SK-N-MC (cell line): ENCODE results near the gene PEX5L.

ENCODE experiments used
- DNase-seq: peaks from one replicate; pipeline ENCODE4 v3.0.0-alpha.2; 2011; ENCODE audit warnings: low read depth, low spot score
- H3K27ac ChIP-seq: fragments of 200-600 bp; sonication (generic); 2 replicates; pipeline ENCODE4 v1.5.1; 2016; ENCODE audit warnings: mixed run types
- H3K36me3 ChIP-seq: fragments of 200-600 bp; sonication (generic); 2 replicates; pipeline ENCODE4 v1.6.1; 2017; ENCODE audit warnings: antibody characterized with exemption, low read length, mixed read lengths; ENCODE audit not compliant: insufficient read depth
- H3K4me3 ChIP-seq: fragments of 200-600 bp; sonication (generic); 2 replicates; pipeline ENCODE4 v1.5.1; 2016
- H3K9ac ChIP-seq: fragments of 200-600 bp; sonication (generic); 2 replicates; pipeline ENCODE4 v1.8.0; 2017; ENCODE audit warnings: mixed run types, mixed read lengths; ENCODE audit not compliant: insufficient read length
- H3K9me3 ChIP-seq: fragments of 200-600 bp; sonication (generic); 2 replicates; pipeline ENCODE4 v1.6.1; 2017; ENCODE audit warnings: low read depth, mild to moderate bottlenecking, antibody characterized with exemption, low read length, moderate library complexity, mixed read lengths
- EZH2 ChIP-seq: fragments of 200-600 bp; sonication (generic); IDR thresholded peaks from one replicate; pipeline ENCODE4 v1.6.1; 2017; ENCODE audit warnings: antibody characterized with exemption
- FOXP2 ChIP-seq: optimal IDR thresholded peaks from 2 replicates; pipeline ENCODE3; 2011; ENCODE audit warnings: mild to moderate bottlenecking, moderate library complexity; ENCODE audit not compliant: insufficient read depth; ENCODE audit errors: extremely low read length, control extremely low read depth
- POLR2AphosphoS5 ChIP-seq: IDR thresholded peaks from 2 replicates; pipeline ENCODE4 v1.6.1; 2012; ENCODE audit warnings: mild to moderate bottlenecking, low read depth, low read length, borderline replicate concordance

PEX5L gene

DNA sequence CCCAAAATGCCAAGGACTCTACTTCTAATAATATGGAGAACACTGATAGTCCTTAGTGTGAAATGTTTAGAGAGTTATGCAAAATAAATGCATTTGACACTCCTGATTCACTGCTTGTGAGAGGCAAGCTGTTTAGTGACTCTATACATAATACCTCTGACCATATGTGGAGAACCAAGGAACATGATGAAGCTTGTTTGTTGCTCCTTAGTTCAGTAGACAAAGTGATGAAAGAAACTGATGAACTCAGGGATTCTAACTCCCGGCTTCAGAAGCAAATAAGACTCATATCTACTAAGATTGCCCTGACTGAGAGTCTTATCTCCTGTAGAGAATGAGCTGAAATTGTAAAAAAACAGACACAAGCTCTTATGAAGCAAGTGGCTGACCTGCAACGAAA is 41.3 kb downstream of the PEX5L start:
- Histone ChIP-seq H3K27ac (no peak overlapping the region), H3K4me3 (no peak overlapping the region), H3K9me3 (no peaks in the 10 kb centered on the region), H3K9ac (no peak overlapping the region), H3K36me3 (no peaks in the 10 kb centered on the region)
- DNase-seq, result no peak
- no peak for TF ChIP-seq FOXP2
- TF ChIP-seq EZH2, result no peak
- no peak for TF ChIP-seq POLR2AphosphoS5

DNA sequence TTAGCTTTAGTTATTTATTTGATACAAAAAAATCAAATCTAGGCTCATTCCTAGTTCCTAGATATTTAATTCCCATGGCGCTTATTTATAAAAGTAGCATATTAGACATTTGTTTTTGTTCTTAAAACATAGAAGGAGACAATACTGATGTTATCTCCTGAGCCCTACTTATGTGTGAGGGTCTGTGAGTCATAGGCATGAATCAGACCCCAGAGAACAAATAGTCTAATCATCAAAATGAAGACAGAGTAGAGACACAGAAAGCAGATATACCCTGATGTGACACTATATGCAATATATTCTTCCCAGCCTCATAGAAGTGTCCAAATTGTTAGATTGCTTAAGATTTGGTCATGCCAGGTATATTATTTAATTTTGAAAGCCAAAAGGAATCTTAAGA is 44.9 kb downstream of the PEX5L start:
- no peak overlapping the region for H3K9ac ChIP-seq
- no peaks in the 10 kb centered on the region for H3K9me3 ChIP-seq
- DNase-seq, result no peak
- TF ChIP-seq FOXP2, result no peak
- no peak for TF ChIP-seq POLR2AphosphoS5
- no peak for TF ChIP-seq EZH2
- no peaks in the 10 kb centered on the region for H3K36me3 ChIP-seq
- no peak overlapping the region for H3K27ac ChIP-seq
- no peak overlapping the region for H3K4me3 ChIP-seq

GRCh38 chr3:179991104-179991503 is 45.6 kb downstream of the PEX5L start:
- H3K27ac ChIP-seq, result no peak overlapping the region
- no peaks in the 10 kb centered on the region for H3K36me3 ChIP-seq
- no peak for TF ChIP-seq FOXP2
- TF ChIP-seq EZH2, result no peak
- no peak for TF ChIP-seq POLR2AphosphoS5
- no peaks in the 10 kb centered on the region for H3K9me3 ChIP-seq
- no peak overlapping the region for H3K9ac ChIP-seq
- DNase-seq, result no peak
- H3K4me3 ChIP-seq, result no peak overlapping the region

GRCh38 chr3:179981646-179982045 is 55.1 kb downstream of the PEX5L start:
- H3K36me3 ChIP-seq, result no peaks in the 10 kb centered on the region
- H3K9ac ChIP-seq, result no peak overlapping the region
- no peak overlapping the region for H3K4me3 ChIP-seq
- TF ChIP-seq FOXP2, result no peak
- no peak for TF ChIP-seq EZH2
- no peak for TF ChIP-seq POLR2AphosphoS5
- H3K27ac ChIP-seq, result no peak overlapping the region
- no peaks in the 10 kb centered on the region for H3K9me3 ChIP-seq
- DNase-seq, result no peak

- Histone ChIP-seq H3K9ac (no peak overlapping the region), H3K36me3 (no peaks in the 10 kb centered on the region), H3K9me3 (no peaks in the 10 kb centered on the region), H3K27ac (no peak overlapping the region), H3K4me3 (no peak overlapping the region)
- no peak for DNase-seq
- TF ChIP-seq POLR2AphosphoS5 (no peak), EZH2 (no peak), FOXP2 (no peak)
Observed at GRCh38 chr3:179977356-179977755, 59.4 kb downstream of the PEX5L start.

- Histone ChIP-seq H3K9ac (no peak overlapping the region), H3K27ac (no peak overlapping the region), H3K9me3 (no peaks in the 10 kb centered on the region), H3K4me3 (peak overlapping the region; percentile 39), H3K36me3 (no peaks in the 10 kb centered on the region)
- DNase-seq, result no peak
- TF ChIP-seq FOXP2 (no peak), POLR2AphosphoS5 (no peak), EZH2 (no peak)
Observed at GRCh38 chr3:179973931-179974361, 62.8 kb downstream of the PEX5L start.

DNA sequence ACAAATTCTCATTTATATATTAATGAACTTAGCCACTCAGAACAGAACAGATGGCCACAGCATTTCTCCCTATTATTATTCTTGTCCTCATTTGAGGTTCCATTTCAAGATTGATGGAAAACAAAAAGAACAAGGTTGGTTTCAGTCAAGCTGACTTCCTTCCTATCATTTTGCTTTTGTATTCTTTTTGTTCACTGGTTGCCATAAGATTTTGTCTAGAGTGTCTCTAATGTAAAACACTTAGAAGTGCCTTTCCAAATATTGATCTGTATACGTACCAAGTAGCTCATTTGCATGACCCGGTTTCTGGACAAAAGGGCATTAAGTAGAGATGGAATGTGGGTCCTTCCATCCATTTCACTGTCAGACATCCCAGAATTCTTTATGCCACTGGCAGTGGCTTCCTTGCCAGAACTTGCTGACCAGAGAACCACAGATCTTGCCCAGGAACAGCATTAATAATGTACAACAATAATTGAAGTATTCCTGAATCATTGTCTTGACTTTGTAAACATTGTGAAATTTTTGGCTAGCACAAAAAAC is 63.8 kb downstream of the PEX5L start:
- Histone ChIP-seq H3K4me3 (no peak overlapping the region), H3K9ac (no peak overlapping the region), H3K9me3 (no peaks in the 10 kb centered on the region), H3K36me3 (no peaks in the 10 kb centered on the region), H3K27ac (no peak overlapping the region)
- DNase-seq, result no peak
- no peak for TF ChIP-seq POLR2AphosphoS5
- no peak for TF ChIP-seq EZH2
- no peak for TF ChIP-seq FOXP2

- no peak for DNase-seq
- no peaks in the 10 kb centered on the region for H3K9me3 ChIP-seq
Observed at GRCh38 chr3:179971280-179971679, 65.5 kb downstream of the PEX5L start.

GRCh38 chr3:179970746-179971145 is 66.0 kb downstream of the PEX5L start:
- Histone ChIP-seq H3K4me3 (no peak overlapping the region), H3K27ac (no peak overlapping the region), H3K9me3 (no peaks in the 10 kb centered on the region), H3K36me3 (no peaks in the 10 kb centered on the region), H3K9ac (no peak overlapping the region)
- DNase-seq, result no peak
- TF ChIP-seq FOXP2, result no peak
- TF ChIP-seq POLR2AphosphoS5, result no peak
- TF ChIP-seq EZH2, result no peak

More at GRCh38 chr3:179971280-179971679, 65.5 kb downstream of the PEX5L start:
- Histone ChIP-seq H3K27ac (no peak overlapping the region), H3K4me3 (no peak overlapping the region), H3K9ac (no peak overlapping the region), H3K36me3 (no peaks in the 10 kb centered on the region)
- TF ChIP-seq EZH2, result no peak
- TF ChIP-seq POLR2AphosphoS5, result no peak
- no peak for TF ChIP-seq FOXP2
